T-cell (primary cell): ENCODE data around the gene LIMS1. TPM values are rescaled to one million over a fixed set of nuclear protein-coding genes. Genes with fewer than 3 reads are reported as not detected.
A peak's percentile ranks its signal among the peaks of the same experiment; 100 is the strongest.

Experiments used
- ATAC-seq, 4 experiments: fragments of 200-7000 bp in 3 of 4; fragments of 150-1000 bp in 1 of 4; cut with Tn5 transposase; replicated peaks in 1 of 4; 1 replicate in 3 of 4; 2 replicates in 1 of 4; pipeline ENCODE4 v1.10.0; 2021; ENCODE audit warnings: moderate library complexity in 3 of 4, mild to moderate bottlenecking in 2 of 4, moderate number of reproducible peaks in 1 of 4
- CTCF ChIA-PET, 2 donors: fragments of 300-600 bp; sonication (Branson Sonifier 250); formaldehyde crosslinking; loops; one replicate each; lab custom pipeline; 2022; ENCODE audit warnings: antibody characterized with exemption in 2 of 2; lab: Charles Lee
- POLR2A ChIA-PET, 2 donors: fragments of 300-600 bp; sonication (Branson Sonifier 250); formaldehyde crosslinking; loops; one replicate each; lab custom pipeline; 2022; ENCODE audit warnings: antibody characterized with exemption in 2 of 2; lab: Charles Lee
- DNase-seq, 35 experiments: peaks; one replicate each; pipeline versions ENCODE4 v3.0.0 to v3.0.0-alpha.2; 2013 to 2023
- H3K27ac ChIP-seq: one replicate; pipeline ENCODE4 v1.5.1; 2013; ENCODE audit warnings: low read length
- H3K27me3 ChIP-seq, 2 experiments: replicated peaks in 1 of 2; 1 replicate in 1 of 2; 2 replicates in 1 of 2; pipeline versions ENCODE4 v1.6.1 to v1.7.0; 2013; ENCODE audit warnings: low read length in 1 of 2, mixed read lengths in 1 of 2; ENCODE audit not compliant: control insufficient read depth in 2 of 2, insufficient read depth in 2 of 2; ENCODE audit errors: extremely low read depth in 1 of 2
- H3K36me3 ChIP-seq, 2 donors: 1 replicate in 1 of 2; 2 replicates in 1 of 2; pipeline versions ENCODE4 v1.6.1 to v1.7.0; 2013; ENCODE audit warnings: low read length in 1 of 2; ENCODE audit not compliant: control insufficient read depth in 2 of 2, insufficient read depth in 1 of 2; ENCODE audit errors: extremely low read depth in 1 of 2
- H3K4me1 ChIP-seq, 2 experiments: 1 replicate in 1 of 2; 2 replicates in 1 of 2; pipeline versions ENCODE4 v1.6.1 to v1.7.0; 2013; ENCODE audit warnings: low read length in 2 of 2, mixed read lengths in 1 of 2; ENCODE audit not compliant: insufficient read depth in 2 of 2, control insufficient read depth in 1 of 2; ENCODE audit errors: extremely low read depth in 1 of 2
- H3K4me3 ChIP-seq, 2 donors: 1 replicate in 1 of 2; 2 replicates in 1 of 2; pipeline versions ENCODE4 v1.5.1 to v1.7.0; 2013; ENCODE audit warnings: mild to moderate bottlenecking in 2 of 2, low read length in 1 of 2, moderate library complexity in 1 of 2; ENCODE audit not compliant: control insufficient read depth in 1 of 2; ENCODE audit errors: extremely low read depth in 1 of 2
- H3K9me3 ChIP-seq: 2 replicates; pipeline ENCODE4 v1.7.0; 2013
- H3K27ac Mint-ChIP-seq, 2 donors: one replicate each; pipeline ENCODE4 v1.8.0; 2020 to 2021; ENCODE audit warnings: mild to moderate bottlenecking in 2 of 2, mixed read lengths in 2 of 2
- H3K27me3 Mint-ChIP-seq, 2 donors: one replicate each; pipeline ENCODE4 v1.8.0; 2021 to 2022; ENCODE audit warnings: mixed read lengths in 2 of 2
- H3K36me3 Mint-ChIP-seq: one replicate; pipeline ENCODE4 v1.8.0; 2021; ENCODE audit warnings: mixed read lengths
- H3K4me1 Mint-ChIP-seq, 3 donors: one replicate each; pipeline ENCODE4 v1.8.0; 2020 to 2022; ENCODE audit warnings: mixed read lengths in 3 of 3, mild to moderate bottlenecking in 1 of 3
- H3K4me3 Mint-ChIP-seq, 3 donors: one replicate each; pipeline ENCODE4 v1.8.0; 2020 to 2022; ENCODE audit warnings: mild to moderate bottlenecking in 3 of 3, mixed read lengths in 3 of 3, moderate library complexity in 3 of 3
- H3K9me3 Mint-ChIP-seq, 3 donors: one replicate each; pipeline ENCODE4 v1.8.0; 2020 to 2022; ENCODE audit warnings: mixed read lengths in 3 of 3
- WGBS: methylation state at CpG from one replicate; pipeline ENCODE4 v1.1.5; 2013; ENCODE audit warnings: missing lambda C conversion rate; ENCODE audit not compliant: insufficient coverage; 5-methylcytosine and 5-hydroxymethylcytosine counted together
- total RNA-seq, 35 experiments: library from RNA in 6 of 35; stranded (reverse) in 6 of 35; fragments of 120-200 nt in 1 of 35; gene quantifications; one replicate each; pipeline versions ENCODE4 v1.2.1 to v1.2.4 and lab custom pipeline; 2013 to 2026

LIMS1 gene
- total RNA-seq, 5 donors from 2014 or later (not counting 1 experiment from before 2014, with no cell fraction given) = 55.5 to 82.8 (median 56.9) TPM

DNA sequence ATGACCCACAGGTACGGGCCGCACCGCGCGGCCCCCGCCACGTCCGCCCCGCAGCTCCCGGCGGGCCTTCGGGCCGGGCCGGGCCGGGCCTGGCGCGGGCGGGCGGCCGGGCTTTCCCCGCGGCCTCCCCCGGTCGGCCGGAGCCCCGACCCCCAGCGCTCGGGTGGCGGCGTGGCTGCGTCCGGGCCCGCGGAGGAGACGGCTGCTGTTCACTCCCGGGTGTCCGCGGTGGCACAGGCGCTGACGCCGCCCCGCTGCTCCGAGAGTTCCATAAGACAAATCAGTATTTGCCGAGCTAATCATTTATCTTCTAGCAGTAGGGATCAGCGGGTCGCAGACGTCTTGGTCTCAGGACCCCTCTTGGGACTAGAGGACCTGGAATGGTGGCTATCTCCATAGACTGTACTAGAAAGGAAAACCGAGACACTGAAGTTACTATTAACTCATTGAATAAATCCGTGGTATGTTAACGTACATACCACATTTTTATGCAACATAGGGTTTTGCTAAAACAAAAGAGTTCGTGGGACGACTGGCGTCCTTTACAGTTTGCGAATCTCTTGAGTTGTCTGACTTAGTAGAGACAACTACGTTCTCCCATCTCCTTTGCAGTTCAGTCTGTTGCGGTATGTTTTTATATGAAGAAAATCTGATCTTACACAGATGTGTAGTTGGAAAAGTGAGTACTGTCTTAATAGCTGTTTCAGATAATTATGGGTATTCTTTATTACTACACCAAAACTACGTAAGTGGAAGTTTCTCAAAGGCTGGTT lies 500 bp downstream of the LIMS1 start:
- DNase-seq (peak in 32 of 35 experiments; percentile 1 to 54 (median 20)), ATAC-seq (peak; percentile 17 to 56 (median 38))
- no peaks in the 10 kb centered on the region for H3K27me3 Mint-ChIP-seq
- peaks cover 8 to 22% of the 10 kb centered on the region in 2 experiments for H3K4me1 ChIP-seq
- peak overlapping the region; percentile 18 for H3K27ac ChIP-seq
- ChIA-PET CTCF (interaction anchor here (0.6 to 1.7 kb wide), 3 partner anchors 49 to 1953 kb away, joined by 3 to 8 read pairs (median 4); no protein-coding TSS in a partner anchor), POLR2A (interaction anchor here in 1 of 2 donors (1.3 kb wide), 1 partner anchor 86 kb away, joined by 3 read pairs; no protein-coding TSS in a partner anchor)
- no peaks in the 10 kb centered on the region for H3K36me3 ChIP-seq
- peaks cover 35 to 40% (median 35%) of the 10 kb centered on the region in 3 donors for H3K4me1 Mint-ChIP-seq
- peak overlapping the region; percentile 73 to 82 for H3K27ac Mint-ChIP-seq
- H3K4me3 Mint-ChIP-seq = peak overlapping the region; percentile 88 to 93 (median 92)
- no peaks in the 10 kb centered on the region for H3K9me3 ChIP-seq
- no peaks in the 10 kb centered on the region for H3K36me3 Mint-ChIP-seq
- peak overlapping the region; percentile 59 to 62 for H3K4me3 ChIP-seq
- H3K27me3 ChIP-seq = no peaks in the 10 kb centered on the region
- under 1% methylated on average over 43 of the region's 57 CpGs for WGBS
- no peaks in the 10 kb centered on the region for H3K9me3 Mint-ChIP-seq

- H3K27ac ChIP-seq = no peak overlapping the region
- H3K4me1 ChIP-seq = peaks cover 8 to 22% of the 10 kb centered on the region in 2 experiments
- ATAC-seq (no peak), DNase-seq (no peak)
- peak overlapping the region; percentile 88 to 93 (median 92) for H3K4me3 Mint-ChIP-seq
- H3K9me3 ChIP-seq = no peaks in the 10 kb centered on the region
- H3K36me3 ChIP-seq = no peaks in the 10 kb centered on the region
- H3K9me3 Mint-ChIP-seq = no peaks in the 10 kb centered on the region
- H3K36me3 Mint-ChIP-seq = no peaks in the 10 kb centered on the region
- no peak overlapping the region for H3K27ac Mint-ChIP-seq
- 81% methylated on average over 2 of the region's 9 CpGs for WGBS
- no peaks in the 10 kb centered on the region for H3K27me3 Mint-ChIP-seq
- H3K4me1 Mint-ChIP-seq = peaks cover 31 to 40% (median 35%) of the 10 kb centered on the region in 3 donors
- H3K27me3 ChIP-seq = no peaks in the 10 kb centered on the region
- CTCF ChIA-PET = interaction anchor here (0.6 to 1.7 kb wide), 4 partner anchors 14 to 1953 kb away, joined by 3 to 8 read pairs (median 4); no protein-coding TSS in a partner anchor
- H3K4me3 ChIP-seq = peak overlapping the region; percentile 59 to 62
- POLR2A ChIA-PET = interaction anchor here in 1 of 2 donors (0.8 kb wide), 1 partner anchor 440 kb away, joined by 3 read pairs; no protein-coding TSS in a partner anchor
Observed at GRCh38 chr2:108535357-108535631, 1.0 kb downstream of the LIMS1 start.

DNA sequence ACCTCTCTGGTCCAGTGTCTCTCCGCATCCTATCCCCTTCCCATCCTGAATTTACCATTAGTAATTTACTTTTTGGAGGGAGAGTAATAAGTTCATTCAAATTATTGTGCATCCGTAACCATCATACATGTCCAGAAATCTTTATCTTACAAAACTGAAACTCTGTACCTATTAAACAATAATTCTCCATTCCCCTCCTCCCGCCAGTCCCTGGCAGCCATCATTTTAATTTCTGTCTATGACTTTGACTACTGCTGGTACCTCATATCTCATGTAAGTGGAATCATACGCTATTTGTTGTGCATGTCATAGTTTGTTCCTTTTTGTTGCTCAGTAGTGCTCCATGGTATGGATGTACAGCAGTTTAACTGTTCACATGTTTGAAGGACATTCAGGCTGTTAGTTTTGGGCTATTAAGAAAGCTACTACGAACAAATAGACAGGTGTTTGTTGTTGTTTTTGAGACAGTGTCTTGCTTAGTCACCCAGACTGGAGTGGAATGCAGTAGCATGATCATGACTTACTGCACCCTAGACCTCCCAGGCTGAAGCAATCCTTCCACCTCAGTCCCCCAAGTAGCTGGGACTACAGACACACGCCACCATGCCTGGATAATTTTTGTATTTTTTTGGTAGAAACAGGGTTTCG lies 2.0 kb downstream of the LIMS1 start:
- H3K4me3 ChIP-seq = no peak overlapping the region
- DNase-seq = no peak
- H3K36me3 ChIP-seq = no peaks in the 10 kb centered on the region
- ChIA-PET POLR2A (interaction anchor here in 1 of 2 donors (0.8 kb wide), 1 partner anchor 439 kb away, joined by 3 read pairs; no protein-coding TSS in a partner anchor), CTCF (no interaction called here)
- no peak overlapping the region for H3K27ac Mint-ChIP-seq
- peaks cover 8 to 19% of the 10 kb centered on the region in 2 experiments for H3K4me1 ChIP-seq
- H3K4me1 Mint-ChIP-seq = peaks cover 22 to 34% (median 27%) of the 10 kb centered on the region in 3 donors
- no peaks in the 10 kb centered on the region for H3K27me3 ChIP-seq
- WGBS = 93% methylated on average over 3 of the region's 7 CpGs
- H3K27ac ChIP-seq = no peak overlapping the region
- ATAC-seq = no peak
- no peaks in the 10 kb centered on the region for H3K36me3 Mint-ChIP-seq
- no peaks in the 10 kb centered on the region for H3K27me3 Mint-ChIP-seq
- peak overlapping the region; percentile 2 to 35 (median 18) for H3K4me3 Mint-ChIP-seq
- no peaks in the 10 kb centered on the region for H3K9me3 ChIP-seq
- no peaks in the 10 kb centered on the region for H3K9me3 Mint-ChIP-seq

DNA sequence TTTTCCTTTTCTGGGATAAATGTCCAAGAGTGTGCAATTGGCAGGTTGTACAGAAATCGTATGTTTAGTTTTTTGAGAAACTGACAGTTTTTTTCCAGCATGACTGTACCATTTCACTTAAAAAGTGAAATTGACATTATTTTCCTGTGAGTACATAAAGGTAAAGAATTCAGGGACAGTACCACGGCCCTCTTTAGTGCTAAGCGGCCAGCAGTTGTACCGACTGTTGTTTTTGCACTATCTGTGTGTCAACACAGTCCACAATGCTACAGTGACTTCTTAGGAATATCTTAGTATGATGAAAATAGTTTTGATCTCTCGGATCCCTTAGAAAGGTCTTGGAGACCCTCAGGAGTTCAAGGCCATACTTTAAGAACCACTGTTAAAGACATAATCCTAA lies 2.6 kb downstream of the LIMS1 start:
- Histone ChIP-seq H3K27ac (no peak overlapping the region), H3K9me3 (no peaks in the 10 kb centered on the region), H3K4me1 (peaks cover 8 to 17% of the 10 kb centered on the region in 2 experiments), H3K36me3 (no peaks in the 10 kb centered on the region), H3K4me3 (no peak overlapping the region), H3K27me3 (no peaks in the 10 kb centered on the region)
- Mint-ChIP-seq H3K27ac (no peak overlapping the region), H3K9me3 (no peaks in the 10 kb centered on the region), H3K4me3 (no peak overlapping the region), H3K36me3 (no peaks in the 10 kb centered on the region), H3K27me3 (no peaks in the 10 kb centered on the region), H3K4me1 (peaks cover 22 to 33% (median 25%) of the 10 kb centered on the region in 3 donors)
- ChIA-PET CTCF (no interaction called here), POLR2A (no interaction called here)
- ATAC-seq = no peak
- WGBS = no CpG with 5 or more reads among the region's 5 CpGs
- DNase-seq = no peak

- WGBS = 84% methylated on average over 4 of the region's 5 CpGs
Observed at GRCh38 chr2:108538000-108538625, 3.8 kb downstream of the LIMS1 start.

GRCh38 chr2:108541451-108541850 lies 7.2 kb downstream of the LIMS1 start:
- no peak overlapping the region for H3K27ac Mint-ChIP-seq
- no peaks in the 10 kb centered on the region for H3K9me3 Mint-ChIP-seq
- DNase-seq (no peak), ATAC-seq (no peak)
- no peak overlapping the region for H3K4me3 ChIP-seq
- H3K4me1 ChIP-seq = no peaks in the 10 kb centered on the region
- peaks cover 0 to 20% (median 9%) of the 10 kb centered on the region in 3 donors for H3K4me1 Mint-ChIP-seq
- 100% methylated on average over 1 of the region's 4 CpGs for WGBS
- no peaks in the 10 kb centered on the region for H3K27me3 ChIP-seq
- no peak overlapping the region for H3K4me3 Mint-ChIP-seq
- no peaks in the 10 kb centered on the region for H3K27me3 Mint-ChIP-seq
- no peak overlapping the region for H3K27ac ChIP-seq
- no peaks in the 10 kb centered on the region for H3K36me3 Mint-ChIP-seq
- H3K36me3 ChIP-seq = no peaks in the 10 kb centered on the region
- ChIA-PET CTCF (interaction anchor here (0.6 to 1.1 kb wide), 2 partner anchors 10 to 150 kb away, joined by 3 read pairs; no protein-coding TSS in a partner anchor), POLR2A (interaction anchor here in 1 of 2 donors (0.6 kb wide), 1 partner anchor 93 kb away, joined by 3 read pairs; the partner anchor contains the start of gene GCC2)
- H3K9me3 ChIP-seq = no peaks in the 10 kb centered on the region

More at GRCh38 chr2:108538000-108538625, 3.8 kb downstream of the LIMS1 start:
- no peak overlapping the region for H3K27ac ChIP-seq
- CTCF ChIA-PET = no interaction called here
- no peaks in the 10 kb centered on the region for H3K9me3 ChIP-seq
- no peaks in the 10 kb centered on the region for H3K27me3 ChIP-seq
- peaks cover 19 to 34% (median 22%) of the 10 kb centered on the region in 3 donors for H3K4me1 Mint-ChIP-seq
- H3K9me3 Mint-ChIP-seq = no peaks in the 10 kb centered on the region
- POLR2A ChIA-PET = no interaction called here
- no peak for DNase-seq
- no peak overlapping the region for H3K4me3 Mint-ChIP-seq
- no peaks in the 10 kb centered on the region for H3K36me3 ChIP-seq
- no peak for ATAC-seq
- no peak overlapping the region for H3K4me3 ChIP-seq
- H3K27ac Mint-ChIP-seq = no peak overlapping the region
- no peaks in the 10 kb centered on the region for H3K36me3 Mint-ChIP-seq
- no peaks in the 10 kb centered on the region for H3K27me3 Mint-ChIP-seq
- peaks cover 7 to 16% of the 10 kb centered on the region in 2 experiments for H3K4me1 ChIP-seq
